ENCODE results near the gene ARID1B. TPM values are rescaled to one million over a fixed set of nuclear protein-coding genes. Genes with fewer than 3 reads are reported as not detected.

Gene ARID1B
- 1,061 and 1,083 TPM in 2 replicates for total RNA-seq (2013; cell fraction: nucleolus; rRNA removed)
- 68.0 and 68.8 TPM in 2 replicates for total RNA-seq (2014; rRNA removed)
- total RNA-seq (2014; rRNA removed; fragmentation: Illumina TruSeq; extraction: Trizol), result 73.7 and 80.8 TPM in 2 replicates
- 116 and 133 TPM in 2 replicates for total RNA-seq (2021)
- 28.7 TPM for polyA plus RNA-seq (2011; ENCODE audit: low read depth)
- polyA plus RNA-seq (2011; rRNA removed), result 21.3 and 24.7 TPM in 2 replicates
- 21.4 and 24.5 TPM in 2 replicates for polyA plus RNA-seq (2011; cell fraction: cytosol; rRNA removed)
- polyA plus RNA-seq (2011; cell fraction: nucleus; rRNA removed), result 69.4 and 82.0 TPM in 2 replicates
- 43.0 and 45.3 TPM in 2 replicates for polyA plus RNA-seq (2012)
- polyA plus RNA-seq (2014; fragmentation: Illumina TruSeq; extraction: Trizol), result 59.2 and 69.9 TPM in 2 replicates
- polyA plus RNA-seq (2014; fragmentation: Nextera tagmentation; extraction: Ambion mirVana), result 10 to 100 TPM; 37.7 to 73.9 TPM
- polyA plus RNA-seq (2014; rRNA removed), result 50.0 and 59.1 TPM in 2 replicates
- polyA plus RNA-seq (2016; fragmentation: Nextera tagmentation; extraction: Ambion mirVana), result 10 to 100 TPM; 32.4 to 39.1 TPM
- polyA minus RNA-seq (2011; rRNA and poly(A)+ RNA removed), result 124 and 158 TPM in 2 replicates
- polyA minus RNA-seq (2011; cell fraction: cytosol; rRNA and poly(A)+ RNA removed), result 32.6 and 38.9 TPM in 2 replicates
- polyA minus RNA-seq (2011; cell fraction: nucleus; rRNA and poly(A)+ RNA removed), result 206 and 401 TPM in 2 replicates
- percentile 92 among the genes with signal in this experiment for Bru-seq, nascent RNA
- percentile 82 among the genes with signal in this experiment for BruChase-seq, experiment 1, labeled RNA remaining after a 6-hour chase
- percentile 84 among the genes with signal in this experiment for BruChase-seq, experiment 2, labeled RNA remaining after a 2-hour chase
- long read RNA-seq, experiment 1, full-length matches to known transcripts, result 3 of 10 reads
- long read RNA-seq, experiment 1, partial matches to known transcripts, result 3 of 10 reads
- long read RNA-seq, experiment 1, other reads (novel, unspliced or antisense), result 4 of 10 reads
- long read RNA-seq, experiment 2, full-length matches to known transcripts, result 21 of 34 reads
- long read RNA-seq, experiment 2, partial matches to known transcripts, result 8 of 34 reads
- long read RNA-seq, experiment 2, other reads (novel, unspliced or antisense), result 5 of 34 reads

GRCh38 chr6:156776840-156777576, at the start of gene ARID1B:
Gene ARID1B (plus strand): TSS chr6:156777378. CDS start chr6:156777681, 303 bp downstream.
- under 1% methylated on average over 54 of the region's 65 CpGs for WGBS (ENCODE audit: insufficient coverage, insufficient replicate concordance, low lambda C conversion rate, missing lambda C conversion rate)
- FAIRE-seq (no peak), DNase-seq (ENCODE audit: low read depth, low spot score) (no peak), ATAC-seq (peak; percentile 59)
- no peaks in the 10 kb centered on the region for H4K20me1 ChIP-seq (ENCODE audit: control insufficient read depth, insufficient read depth)
- peak within 1 kb of the TSS; percentile 95 for H3K9ac ChIP-seq (ENCODE audit: control insufficient read depth, insufficient read depth, low read length)
- H3K27me3 ChIP-seq (replicated peaks in 1 of 2; ENCODE audit: control insufficient read depth in 2 of 2, insufficient read depth in 2 of 2, low read length in 1 of 2), result no peaks in the 10 kb centered on the region
- H3K79me2 ChIP-seq (ENCODE audit: control insufficient read depth, insufficient read depth, low read length), result peaks cover 68% of the 10 kb centered on the region
- peaks cover 17% of the 10 kb centered on the region for H3K4me1 ChIP-seq (ENCODE audit: control insufficient read depth, insufficient read depth, low read length)
- H3K36me3 ChIP-seq (ENCODE audit: control insufficient read depth in 2 of 2, insufficient read depth in 2 of 2, low read length in 1 of 2), result no peaks in the 10 kb centered on the region
- intact Hi-C loops (cut with micrococcal nuclease; ENCODE audit: unreplicated experiment), result loop anchor here (1.0 to 10.0 kb wide), 6 partner anchors 22 to 382 kb away; no protein-coding TSS in a partner anchor
- SMC1A ChIA-PET (ENCODE audit: uncharacterized antibody, unreplicated experiment), result interaction anchor here (0.6 to 2.2 kb wide), 12 partner anchors 9 to 212 kb away, joined by 3 to 28 read pairs (median 4); no protein-coding TSS in a partner anchor
- peak within 1 kb of the TSS; percentile 92 for H3K4me3 ChIP-seq
- no peaks in the 10 kb centered on the region for H3K9me3 ChIP-seq (replicated peaks; ENCODE audit: control insufficient read depth, insufficient read depth, low read length)
- no TSS peak for BruUV-seq (replicated peaks)
- H2AFZ ChIP-seq (ENCODE audit: control insufficient read depth, low read depth, low read length), result peak within 1 kb of the TSS; percentile 52
- in situ Hi-C loops (cut with MboI), result no loop called here
- RAD21 ChIA-PET (ENCODE audit: unreplicated experiment), result interaction anchor here (0.7 to 6.0 kb wide), 19 partner anchors 8 to 267 kb away, joined by 3 to 32 read pairs (median 4); no protein-coding TSS in a partner anchor
- POLR2A ChIA-PET, result interaction anchor here (0.5 to 1.9 kb wide), 6 partner anchors 22 to 683 kb away, joined by 3 to 10 read pairs (median 5); no protein-coding TSS in a partner anchor
- peak within 1 kb of the TSS; percentile 94 for H3K27ac ChIP-seq (ENCODE audit: control insufficient read depth, insufficient read depth)
- peak within 1 kb of the TSS; percentile 92 for H3K4me2 ChIP-seq (ENCODE audit: control insufficient read depth, insufficient read depth)
- CTCF ChIA-PET, result interaction anchor here (0.9 to 1.6 kb wide), 11 partner anchors 9 to 212 kb away, joined by 3 to 6 read pairs (median 4); no protein-coding TSS in a partner anchor
- TF ChIP-seq BACH1 (IDR thresholded peaks at IDR 0.05; ENCODE audit: borderline replicate concordance), result peak; percentile 50
- 0 out of 2 replicates have a peak, but pooled peaks have one; percentile 41 for TF ChIP-seq SMARCA5 (IDR thresholded peaks at IDR 0.05)
- peak; percentile 77 for TF ChIP-seq SP1 (IDR thresholded peaks at IDR 0.05; ENCODE audit: low read depth, low read length)
- TF ChIP-seq ATF7 (IDR thresholded peaks at IDR 0.05; ENCODE audit: low read depth), result no peak
- peak; percentile 20; the same call in 1 of the 2 replicates for TF ChIP-seq SMAD5 (IDR thresholded peaks at IDR 0.05; ENCODE audit: low read depth)
- TF ChIP-seq LARP7 (IDR thresholded peaks at IDR 0.05), result peak; percentile 57; the same call in 1 of the 2 replicates
- peak; percentile 49; the same call in 1 of the 2 replicates for TF ChIP-seq CHD2 (IDR thresholded peaks at IDR 0.05; ENCODE audit: borderline replicate concordance, low read depth, low read length)
- TF ChIP-seq NR2F1 (conservative IDR thresholded peaks at IDR 0.05), result 0 out of 2 replicates have a peak, but pooled peaks have one; percentile 26
- peak; percentile 76 for TF ChIP-seq POLR2A (IDR thresholded peaks at IDR 0.05; ENCODE audit: low read depth, low read length)
- TF ChIP-seq MTA3 (IDR thresholded peaks at IDR 0.05; ENCODE audit: borderline replicate concordance, low read length), result peak; percentile 45; the same call in 1 of the 2 replicates
- 0 out of 2 replicates have a peak, but pooled peaks have one; percentile 45 for TF ChIP-seq POLR2AphosphoS2 (IDR thresholded peaks at IDR 0.05; ENCODE audit: low read depth, low read length)
- peak; percentile 51; the same call in 1 of the 2 replicates for TF ChIP-seq CBX5 (IDR thresholded peaks at IDR 0.05; ENCODE audit: low read depth)
- TF ChIP-seq NFYB (IDR thresholded peaks at IDR 0.05; ENCODE audit: insufficient read depth, low read depth, low read length), result no peak
- no peak for TF ChIP-seq E2F8 (IDR thresholded peaks at IDR 0.05; ENCODE audit: low read depth, partially characterized antibody)

All from GM12878 (cell line).